HepG2 (cell line): ENCODE measurements around the gene SBK3. TPM values are rescaled to one million over a fixed set of nuclear protein-coding genes. Genes with fewer than 3 reads are reported as not detected.

Experiments used
- ATF1 ChIP-seq: IDR thresholded peaks from 2 replicates; pipeline ENCODE4 v1.6.1; 2016; ENCODE audit warnings: mild to moderate bottlenecking, control low read depth
- GZF1 ChIP-seq: sonication (generic); formaldehyde crosslinking; IDR thresholded peaks from 2 replicates; pipeline ENCODE4 v1.5.1; 2020; ENCODE audit warnings: mild to moderate bottlenecking, missing genetic modification reagents
- HMGXB4 ChIP-seq, 2 experiments: sonication (generic) in 1 of 2; formaldehyde crosslinking in 1 of 2; IDR thresholded peaks; 2 replicates each; pipeline versions ENCODE4 v1.4.0 to v1.6.1; 2018 to 2020; ENCODE audit warnings: missing genetic modification reagents in 2 of 2, borderline replicate concordance in 1 of 2, low read depth in 1 of 2, mild to moderate bottlenecking in 1 of 2, missing biosample characterization in 1 of 2
- HOXA5 ChIP-seq: sonication (generic); formaldehyde crosslinking; IDR thresholded peaks from 2 replicates; pipeline ENCODE4 v1.4.0; 2020; ENCODE audit warnings: missing genetic modification reagents
- MTF1 ChIP-seq: sonication (generic); formaldehyde crosslinking; IDR thresholded peaks from 2 replicates; pipeline ENCODE4 v1.5.0; 2020; ENCODE audit warnings: missing genetic modification reagents
- RAD21 ChIP-seq: fragments of 450-650 bp; formaldehyde crosslinking; IDR thresholded peaks from 2 replicates; pipeline ENCODE4 v1.5.0; 2020; ENCODE audit warnings: mild to moderate bottlenecking
- TFDP2 ChIP-seq: sonication (generic); formaldehyde crosslinking; IDR thresholded peaks from 2 replicates; pipeline ENCODE4 v1.4.0; 2020; ENCODE audit warnings: missing genetic modification reagents
- TP53 ChIP-seq: sonication (generic); formaldehyde crosslinking; conservative IDR thresholded peaks from 2 replicates; pipeline ENCODE4 v1.4.0; 2020; ENCODE audit warnings: missing genetic modification reagents
- ZNF274 ChIP-seq: sonication (generic); formaldehyde crosslinking; IDR thresholded peaks from 2 replicates; pipeline ENCODE4 v1.5.1; 2020; ENCODE audit warnings: mild to moderate bottlenecking, missing genetic modification reagents
- polyA plus RNA-seq, 8 experiments: library from polyadenylated mRNA; depleted of rRNA in 3 of 8; stranded (reverse) in 7 of 8; unstranded in 1 of 8; fragments of >200 nt; fragmentation: Illumina TruSeq in 4 of 8; extraction: Trizol in 4 of 8; gene quantifications; 2 replicates each; pipeline versions ENCODE4 v1.2.1 to v1.2.3, GENCODE V29; 2011 to 2016; ENCODE audit warnings: low read depth in 4 of 8, missing spikeins in 1 of 8, mixed read lengths in 1 of 8; ENCODE audit not compliant: insufficient read depth in 1 of 8
- total RNA-seq, 5 experiments: library from RNA; depleted of rRNA; stranded (reverse); fragments of >200 nt; fragmentation: Illumina TruSeq; extraction: Trizol; gene quantifications; 2 replicates each; pipeline ENCODE4 v1.2.3, GENCODE V29; 2016; ENCODE audit warnings: low read depth in 1 of 5
- TF ChIP-seq, protein P1 (sequence below): IDR thresholded peaks from 2 replicates; pipeline ENCODE4 v1.6.1; 2016; ENCODE audit warnings: mild to moderate bottlenecking
- TF ChIP-seq, protein P2 (sequence below): sonication (generic); formaldehyde crosslinking; IDR thresholded peaks from 2 replicates; pipeline ENCODE4 v1.5.0; 2020; ENCODE audit warnings: missing genetic modification reagents
- TF ChIP-seq, protein P3 (sequence below): sonication (generic); formaldehyde crosslinking; IDR thresholded peaks from 2 replicates; pipeline ENCODE4 v1.9.0; 2022; ENCODE audit warnings: low read depth, missing genetic modification reagents

The SBK3 gene
- total and polyA plus RNA-seq, 2 of the 13 experiments (the other 11 are each of a cell fraction or from before 2014, with no cell fraction given) = 0.66 to 0.77 TPM

DNA sequence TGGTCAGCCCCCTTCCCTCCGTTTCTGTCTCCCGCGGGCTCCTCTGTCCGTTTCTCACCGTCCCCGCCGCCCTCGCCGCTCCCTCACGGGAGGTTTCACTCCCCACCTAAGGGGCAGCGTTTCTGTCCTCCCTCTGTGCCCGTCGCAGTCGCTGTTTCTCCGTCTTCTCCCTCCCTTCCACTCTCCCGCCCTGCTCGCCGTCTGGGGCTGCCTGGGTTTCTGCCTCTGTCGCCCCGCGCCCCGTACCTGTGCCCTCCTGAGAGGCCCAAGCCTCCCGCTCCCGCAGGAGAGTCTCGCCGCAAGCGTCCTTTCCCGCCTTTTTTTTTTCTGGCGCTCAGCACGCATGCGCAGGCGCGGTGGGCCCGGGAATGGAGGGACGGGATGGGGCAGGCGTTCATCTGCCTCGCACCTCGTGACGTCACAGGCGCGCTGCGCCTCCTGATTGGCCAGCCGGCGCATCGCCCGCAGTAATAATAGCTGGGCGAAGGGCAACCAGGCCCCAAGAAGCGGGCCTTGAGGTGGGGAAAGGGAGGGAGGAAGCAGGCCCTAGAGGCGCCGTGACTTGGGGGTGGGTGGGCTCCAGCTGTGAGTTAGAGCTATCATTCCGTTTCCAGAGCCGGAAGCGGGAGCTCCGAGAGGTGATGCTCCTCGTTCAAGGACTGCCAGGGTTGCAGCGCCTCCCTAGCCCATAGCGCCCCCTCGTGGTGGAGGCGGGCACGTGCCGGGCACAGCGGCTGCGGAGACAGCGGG is 41.7 kb downstream of the SBK3 start (continued):
- TF ChIP-seq, protein P1, sequence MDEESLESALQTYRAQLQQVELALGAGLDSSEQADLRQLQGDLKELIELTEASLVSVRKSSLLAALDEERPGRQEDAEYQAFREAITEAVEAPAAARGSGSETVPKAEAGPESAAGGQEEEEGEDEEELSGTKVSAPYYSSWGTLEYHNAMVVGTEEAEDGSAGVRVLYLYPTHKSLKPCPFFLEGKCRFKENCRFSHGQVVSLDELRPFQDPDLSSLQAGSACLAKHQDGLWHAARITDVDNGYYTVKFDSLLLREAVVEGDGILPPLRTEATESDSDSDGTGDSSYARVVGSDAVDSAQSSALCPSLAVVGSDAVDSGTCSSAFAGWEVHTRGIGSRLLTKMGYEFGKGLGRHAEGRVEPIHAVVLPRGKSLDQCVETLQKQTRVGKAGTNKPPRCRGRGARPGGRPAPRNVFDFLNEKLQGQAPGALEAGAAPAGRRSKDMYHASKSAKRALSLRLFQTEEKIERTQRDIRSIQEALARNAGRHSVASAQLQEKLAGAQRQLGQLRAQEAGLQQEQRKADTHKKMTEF (CRISPR knock-in tag) = 0 out of 2 replicates have a peak, but pooled peaks have one; percentile 42
- TF ChIP-seq ATF1 (CRISPR knock-in tag) (peak; percentile 91), TP53 (0 out of 2 replicates have a peak, but pooled peaks have one; percentile 41), MTF1 (CRISPR knock-in tag) (no peak), GZF1 (0 out of 2 replicates have a peak, but pooled peaks have one; percentile 53), HOXA5 (CRISPR knock-in tag) (0 out of 2 replicates have a peak, but pooled peaks have one; percentile 40), TFDP2 (CRISPR knock-in tag) (peak; percentile 89), HMGXB4 (CRISPR knock-in tag; IDR thresholded peaks at IDR 0.05; ENCODE audit: borderline replicate concordance in 1 of 2, low read depth in 1 of 2) (peak; percentile 72 to 84), RAD21 (CRISPR knock-in tag) (peak; percentile 96), ZNF274 (CRISPR knock-in tag) (0 out of 2 replicates have a peak, but pooled peaks have one; percentile 76)
- TF ChIP-seq, protein P2, sequence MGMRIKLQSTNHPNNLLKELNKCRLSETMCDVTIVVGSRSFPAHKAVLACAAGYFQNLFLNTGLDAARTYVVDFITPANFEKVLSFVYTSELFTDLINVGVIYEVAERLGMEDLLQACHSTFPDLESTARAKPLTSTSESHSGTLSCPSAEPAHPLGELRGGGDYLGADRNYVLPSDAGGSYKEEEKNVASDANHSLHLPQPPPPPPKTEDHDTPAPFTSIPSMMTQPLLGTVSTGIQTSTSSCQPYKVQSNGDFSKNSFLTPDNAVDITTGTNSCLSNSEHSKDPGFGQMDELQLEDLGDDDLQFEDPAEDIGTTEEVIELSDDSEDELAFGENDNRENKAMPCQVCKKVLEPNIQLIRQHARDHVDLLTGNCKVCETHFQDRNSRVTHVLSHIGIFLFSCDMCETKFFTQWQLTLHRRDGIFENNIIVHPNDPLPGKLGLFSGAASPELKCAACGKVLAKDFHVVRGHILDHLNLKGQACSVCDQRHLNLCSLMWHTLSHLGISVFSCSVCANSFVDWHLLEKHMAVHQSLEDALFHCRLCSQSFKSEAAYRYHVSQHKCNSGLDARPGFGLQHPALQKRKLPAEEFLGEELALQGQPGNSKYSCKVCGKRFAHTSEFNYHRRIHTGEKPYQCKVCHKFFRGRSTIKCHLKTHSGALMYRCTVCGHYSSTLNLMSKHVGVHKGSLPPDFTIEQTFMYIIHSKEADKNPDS (CRISPR knock-in tag) = no peak
- TF ChIP-seq, protein P3, sequence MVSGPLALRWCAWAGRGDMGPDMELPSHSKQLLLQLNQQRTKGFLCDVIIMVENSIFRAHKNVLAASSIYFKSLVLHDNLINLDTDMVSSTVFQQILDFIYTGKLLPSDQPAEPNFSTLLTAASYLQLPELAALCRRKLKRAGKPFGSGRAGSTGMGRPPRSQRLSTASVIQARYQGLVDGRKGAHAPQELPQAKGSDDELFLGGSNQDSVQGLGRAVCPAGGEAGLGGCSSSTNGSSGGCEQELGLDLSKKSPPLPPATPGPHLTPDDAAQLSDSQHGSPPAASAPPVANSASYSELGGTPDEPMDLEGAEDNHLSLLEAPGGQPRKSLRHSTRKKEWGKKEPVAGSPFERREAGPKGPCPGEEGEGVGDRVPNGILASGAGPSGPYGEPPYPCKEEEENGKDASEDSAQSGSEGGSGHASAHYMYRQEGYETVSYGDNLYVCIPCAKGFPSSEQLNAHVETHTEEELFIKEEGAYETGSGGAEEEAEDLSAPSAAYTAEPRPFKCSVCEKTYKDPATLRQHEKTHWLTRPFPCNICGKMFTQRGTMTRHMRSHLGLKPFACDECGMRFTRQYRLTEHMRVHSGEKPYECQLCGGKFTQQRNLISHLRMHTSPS (CRISPR knock-in tag) = no peak; the same call in 1 of the 2 replicates
